HL-60/S4 (cell line): Measurements from ENCODE around the gene CLTB.
"Not testable (repeated sequence)": the region's sequence is repeated elsewhere in the genome, so short reads cannot be mapped to it uniquely, and the experiment has no call there.

Source experiments
- in situ Hi-C: fragments of 300-500 bp; cut with MboI; formaldehyde crosslinking; loops from 2 replicates; pipeline ENCODE4 v1.14.3; 2022; ENCODE audit warnings: low sequenced_read_pairs

Gene CLTB

GRCh38 chr5:176429972-176430371, 13.6 kb upstream of the CLTB start:
- in situ Hi-C loops: no loop called here

GRCh38 chr5:176427971-176428370, 11.6 kb upstream of the CLTB start:
- in situ Hi-C loops: no loop called here

GRCh38 chr5:176426876-176427275, 10.5 kb upstream of the CLTB start:
- in situ Hi-C loops: no loop called here

- in situ Hi-C loops: no loop called here
These were observed 9.5 kb upstream of the CLTB start for GRCh38 chr5:176425791-176426190.

- in situ Hi-C loops: no loop called here
These were observed 8.8 kb upstream of the CLTB start for GRCh38 chr5:176425138-176425537.

GRCh38 chr5:176424181-176424580, 7.8 kb upstream of the CLTB start:
- in situ Hi-C loops: no loop called here

- in situ Hi-C loops: no loop called here
These were observed 4.7 kb upstream of the CLTB start for GRCh38 chr5:176420972-176421544.

- in situ Hi-C loops: no loop called here
These were observed 3.7 kb upstream of the CLTB start for GRCh38 chr5:176420086-176420485.

GRCh38 chr5:176418251-176418650, 1.9 kb upstream of the CLTB start:
- in situ Hi-C loops: no loop called here

- in situ Hi-C loops: no loop called here
These were observed 626 bp upstream of the CLTB start for GRCh38 chr5:176416965-176417364.

- in situ Hi-C loops: no loop called here
These were observed 943 bp downstream of the CLTB start for GRCh38 chr5:176415240-176415951.

GRCh38 chr5:176414704-176415103, 1.6 kb downstream of the CLTB start:
- in situ Hi-C loops: no loop called here

GRCh38 chr5:176413709-176414191, 2.6 kb downstream of the CLTB start:
- in situ Hi-C loops: no loop called here

GRCh38 chr5:176413255-176413565, 3.1 kb downstream of the CLTB start:
- in situ Hi-C loops: no loop called here

- in situ Hi-C loops: no loop called here
These were observed 3.7 kb downstream of the CLTB start for GRCh38 chr5:176412517-176413254.

- in situ Hi-C loops: no loop called here
These were observed 5.7 kb downstream of the CLTB start for GRCh38 chr5:176410486-176411180.

- in situ Hi-C loops: no loop called here
These were observed 6.6 kb downstream of the CLTB start for GRCh38 chr5:176409765-176410164.

GRCh38 chr5:176408590-176408989, 7.7 kb downstream of the CLTB start:
- in situ Hi-C loops: no loop called here

GRCh38 chr5:176408252-176408573, 8.1 kb downstream of the CLTB start:
- in situ Hi-C loops: not testable (repeated sequence)

GRCh38 chr5:176407456-176408251, 8.7 kb downstream of the CLTB start:
- in situ Hi-C loops: no loop called here
